GM21423 (cell line): ENCODE results near the gene U2SURP.
A peak's percentile ranks its signal among the peaks of the same experiment; 100 is the strongest.
"Not testable (repeated sequence)": the region's sequence is repeated elsewhere in the genome, so short reads cannot be mapped to it uniquely, and the experiment has no call there.

Experiments used
- ATAC-seq: cut with Tn5 transposase; IDR thresholded peaks from one replicate; pipeline ENCODE4 v1.9.1; 2021; ENCODE audit warnings: mild to moderate bottlenecking, moderate library complexity; ENCODE audit not compliant: unreplicated experiment

U2SURP gene

GRCh38 chr3:142976621-142977398 lies 24.6 kb upstream of the U2SURP start:
- ATAC-seq = no peak

- ATAC-seq = no peak
These were observed 24.0 kb upstream of the U2SURP start for GRCh38 chr3:142977399-142977728.

- ATAC-seq = no peak
These were observed 20.3 kb upstream of the U2SURP start for GRCh38 chr3:142981108-142981507.

- ATAC-seq = no peak
These were observed 19.2 kb upstream of the U2SURP start for GRCh38 chr3:142982038-142982773.

- ATAC-seq = no peak
These were observed 18.1 kb upstream of the U2SURP start for GRCh38 chr3:142983318-142983717.

GRCh38 chr3:142984255-142984654 lies 17.1 kb upstream of the U2SURP start:
- ATAC-seq = no peak

GRCh38 chr3:142987080-142987700 lies 14.2 kb upstream of the U2SURP start:
- ATAC-seq = no peak

GRCh38 chr3:142987707-142988106 lies 13.7 kb upstream of the U2SURP start:
- ATAC-seq = peak; percentile 53

GRCh38 chr3:142988221-142988620 lies 13.1 kb upstream of the U2SURP start:
- ATAC-seq = not testable (repeated sequence)

GRCh38 chr3:142988826-142989225 lies 12.5 kb upstream of the U2SURP start:
- ATAC-seq = not testable (repeated sequence)

GRCh38 chr3:142990721-142991120 lies 10.6 kb upstream of the U2SURP start:
- no peak for ATAC-seq

GRCh38 chr3:142992323-142992722 lies 9.0 kb upstream of the U2SURP start:
- no peak for ATAC-seq

- peak; percentile 77 for ATAC-seq
These were observed 7.4 kb upstream of the U2SURP start for GRCh38 chr3:142993958-142994442.

- no peak for ATAC-seq
These were observed 4.0 kb upstream of the U2SURP start for GRCh38 chr3:142997330-142997729.

- no peak for ATAC-seq
These were observed 2.9 kb upstream of the U2SURP start for GRCh38 chr3:142998439-142998838.

- ATAC-seq = no peak
These were observed 1.5 kb upstream of the U2SURP start for GRCh38 chr3:142999881-143000280.

- ATAC-seq = no peak
These were observed 842 bp upstream of the U2SURP start for GRCh38 chr3:143000528-143000927.

GRCh38 chr3:143001034-143001368 lies 369 bp upstream of the U2SURP start:
- peak; percentile 67 for ATAC-seq

GRCh38 chr3:143002083-143002712 lies 828 bp downstream of the U2SURP start:
- ATAC-seq = peak; percentile 19

- ATAC-seq = no peak
These were observed 1.4 kb downstream of the U2SURP start for GRCh38 chr3:143002727-143003126.

GRCh38 chr3:143004823-143005222 lies 3.5 kb downstream of the U2SURP start:
- ATAC-seq = no peak
